ENCODE measurements around the gene FAM171A1.

DNA sequence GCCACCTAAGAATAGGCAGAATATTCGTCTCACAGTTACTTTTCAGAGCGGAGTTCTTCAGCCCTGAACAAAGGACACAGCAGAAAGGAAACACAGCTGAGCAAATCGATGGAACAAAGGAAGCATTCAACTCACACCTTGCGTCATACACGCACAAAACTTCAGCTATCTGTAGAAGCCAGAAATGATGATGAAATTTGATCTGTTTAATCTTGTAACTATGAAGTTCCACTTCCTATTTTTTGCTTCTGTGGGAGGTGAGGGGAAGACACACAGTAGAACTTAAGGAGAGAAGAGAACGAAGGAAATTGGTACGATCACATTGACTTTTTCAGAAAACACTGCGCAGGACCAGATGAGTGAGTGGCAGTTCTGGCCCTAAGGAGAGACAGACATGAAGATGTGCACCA, 26.2 kb downstream of the FAM171A1 start:
- TF ChIP-seq, protein P1, sequence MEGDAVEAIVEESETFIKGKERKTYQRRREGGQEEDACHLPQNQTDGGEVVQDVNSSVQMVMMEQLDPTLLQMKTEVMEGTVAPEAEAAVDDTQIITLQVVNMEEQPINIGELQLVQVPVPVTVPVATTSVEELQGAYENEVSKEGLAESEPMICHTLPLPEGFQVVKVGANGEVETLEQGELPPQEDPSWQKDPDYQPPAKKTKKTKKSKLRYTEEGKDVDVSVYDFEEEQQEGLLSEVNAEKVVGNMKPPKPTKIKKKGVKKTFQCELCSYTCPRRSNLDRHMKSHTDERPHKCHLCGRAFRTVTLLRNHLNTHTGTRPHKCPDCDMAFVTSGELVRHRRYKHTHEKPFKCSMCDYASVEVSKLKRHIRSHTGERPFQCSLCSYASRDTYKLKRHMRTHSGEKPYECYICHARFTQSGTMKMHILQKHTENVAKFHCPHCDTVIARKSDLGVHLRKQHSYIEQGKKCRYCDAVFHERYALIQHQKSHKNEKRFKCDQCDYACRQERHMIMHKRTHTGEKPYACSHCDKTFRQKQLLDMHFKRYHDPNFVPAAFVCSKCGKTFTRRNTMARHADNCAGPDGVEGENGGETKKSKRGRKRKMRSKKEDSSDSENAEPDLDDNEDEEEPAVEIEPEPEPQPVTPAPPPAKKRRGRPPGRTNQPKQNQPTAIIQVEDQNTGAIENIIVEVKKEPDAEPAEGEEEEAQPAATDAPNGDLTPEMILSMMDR (IDR thresholded peaks at IDR 0.05; ENCODE audit: low read length): no peak
- TF ChIP-seq EZH2phosphoT487 (IDR thresholded peaks at IDR 0.05; ENCODE audit: low read length) (no peak), EZH2 (optimal IDR thresholded peaks at IDR 0.05; ENCODE audit: low read depth, low read length) (no peak)
